ENCODE measurements around the gene CFAP52. TPM values are rescaled to one million over a fixed set of nuclear protein-coding genes. Genes with fewer than 3 reads are reported as not detected.

CFAP52 gene
- total RNA-seq, 1 experiment from 2014 or later: not detected

DNA sequence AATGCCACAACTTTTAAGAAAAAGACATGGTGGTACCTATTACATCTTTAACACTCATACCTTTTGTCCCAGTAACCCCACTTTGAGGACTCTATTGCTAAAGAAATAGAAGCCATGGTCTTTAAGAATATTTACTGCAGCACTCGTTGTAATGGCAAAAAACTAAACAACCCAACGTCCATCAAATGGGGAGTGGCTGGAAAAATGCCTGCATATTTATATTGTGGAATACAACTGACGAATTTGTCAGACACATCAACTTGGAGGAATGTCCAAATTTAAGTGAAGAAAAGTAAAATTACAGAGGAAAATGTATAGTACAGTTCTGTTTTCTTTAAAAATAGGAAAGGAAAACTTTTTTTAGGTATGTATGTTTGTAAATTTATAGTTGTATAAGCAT is 48.7 kb upstream of the CFAP52 start:
- intact Hi-C loops (cut with micrococcal nuclease): loop anchor here (10.0 kb wide), 1 partner anchor 633 kb away; no protein-coding TSS in a partner anchor

More for the DNA sequence above, 48.7 kb upstream of the CFAP52 start:
- Histone ChIP-seq H3K9me3 (ENCODE audit: control insufficient read depth in 1 of 2, insufficient read depth in 1 of 2, low read depth in 1 of 2, low read length in 2 of 2) (no peaks in the 10 kb centered on the region), H3K27me3 (ENCODE audit: insufficient read depth, low read length) (no peaks in the 10 kb centered on the region), H3K4me2 (ENCODE audit: low read length) (no peak overlapping the region), H3K36me3 (ENCODE audit: control insufficient read depth in 1 of 2, insufficient read depth in 2 of 2, low read length in 2 of 2) (no peaks in the 10 kb centered on the region), H3K9me2 (ENCODE audit: insufficient read depth) (no peaks in the 10 kb centered on the region), H2AFZ (ENCODE audit: low read depth, low read length, poor library complexity, severe bottlenecking) (no peak overlapping the region), H3K27ac (ENCODE audit: low read depth, low read length) (no peak overlapping the region), H3K9ac (ENCODE audit: low read length) (no peak overlapping the region), H3K4me1 (ENCODE audit: control insufficient read depth in 1 of 2, insufficient read depth in 2 of 2, low read length in 2 of 2) (no peaks in the 10 kb centered on the region), H3K4me3 (replicated peaks in 1 of 2; ENCODE audit: low read depth in 1 of 2, low read length in 2 of 2) (no peak overlapping the region), H4K20me1 (ENCODE audit: insufficient read depth) (no peaks in the 10 kb centered on the region), H3K79me2 (ENCODE audit: insufficient read depth, low read length) (no peaks in the 10 kb centered on the region)
- ChIA-PET POLR2A (no interaction called here), CTCF (no interaction called here), RAD21 (ENCODE audit: low non-redundant PET in 1 of 2, low total read pairs in 2 of 2, uncharacterized antibody in 2 of 2, unreplicated experiment in 2 of 2) (no interaction called here)
- ATAC-seq (no peak), DNase-seq (ENCODE audit: low read depth, low spot score) (no peak)
- TF ChIP-seq POLR2AphosphoS5 (IDR thresholded peaks at IDR 0.05; ENCODE audit: low read depth, low read length) (no peak), ELF1 (IDR thresholded peaks at IDR 0.05; ENCODE audit: borderline replicate concordance, low read depth) (no peak), ZNF274 (IDR thresholded peaks at IDR 0.05; ENCODE audit: low read depth, low read length) (no peak), SP1 (IDR thresholded peaks at IDR 0.05; ENCODE audit: low read depth) (no peak), EZH2 (IDR thresholded peaks at IDR 0.05) (no peak), POLR2A (IDR thresholded peaks at IDR 0.05; ENCODE audit: borderline replicate concordance, extremely low read depth, insufficient read depth, insufficient read length) (no peak), SRF (IDR thresholded peaks at IDR 0.05; ENCODE audit: low read depth) (no peak), CEBPB (IDR thresholded peaks at IDR 0.05; ENCODE audit: low read depth) (no peak), ZFX (IDR thresholded peaks at IDR 0.05) (no peak), RAD21 (IDR thresholded peaks at IDR 0.05; ENCODE audit: low read depth) (no peak)
- TF ChIP-seq, protein P1, sequence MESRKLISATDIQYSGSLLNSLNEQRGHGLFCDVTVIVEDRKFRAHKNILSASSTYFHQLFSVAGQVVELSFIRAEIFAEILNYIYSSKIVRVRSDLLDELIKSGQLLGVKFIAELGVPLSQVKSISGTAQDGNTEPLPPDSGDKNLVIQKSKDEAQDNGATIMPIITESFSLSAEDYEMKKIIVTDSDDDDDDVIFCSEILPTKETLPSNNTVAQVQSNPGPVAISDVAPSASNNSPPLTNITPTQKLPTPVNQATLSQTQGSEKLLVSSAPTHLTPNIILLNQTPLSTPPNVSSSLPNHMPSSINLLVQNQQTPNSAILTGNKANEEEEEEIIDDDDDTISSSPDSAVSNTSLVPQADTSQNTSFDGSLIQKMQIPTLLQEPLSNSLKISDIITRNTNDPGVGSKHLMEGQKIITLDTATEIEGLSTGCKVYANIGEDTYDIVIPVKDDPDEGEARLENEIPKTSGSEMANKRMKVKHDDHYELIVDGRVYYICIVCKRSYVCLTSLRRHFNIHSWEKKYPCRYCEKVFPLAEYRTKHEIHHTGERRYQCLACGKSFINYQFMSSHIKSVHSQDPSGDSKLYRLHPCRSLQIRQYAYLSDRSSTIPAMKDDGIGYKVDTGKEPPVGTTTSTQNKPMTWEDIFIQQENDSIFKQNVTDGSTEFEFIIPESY (IDR thresholded peaks at IDR 0.05; ENCODE audit: extremely low read depth, insufficient replicate concordance, low read length): no peak
- TF ChIP-seq, protein P2, sequence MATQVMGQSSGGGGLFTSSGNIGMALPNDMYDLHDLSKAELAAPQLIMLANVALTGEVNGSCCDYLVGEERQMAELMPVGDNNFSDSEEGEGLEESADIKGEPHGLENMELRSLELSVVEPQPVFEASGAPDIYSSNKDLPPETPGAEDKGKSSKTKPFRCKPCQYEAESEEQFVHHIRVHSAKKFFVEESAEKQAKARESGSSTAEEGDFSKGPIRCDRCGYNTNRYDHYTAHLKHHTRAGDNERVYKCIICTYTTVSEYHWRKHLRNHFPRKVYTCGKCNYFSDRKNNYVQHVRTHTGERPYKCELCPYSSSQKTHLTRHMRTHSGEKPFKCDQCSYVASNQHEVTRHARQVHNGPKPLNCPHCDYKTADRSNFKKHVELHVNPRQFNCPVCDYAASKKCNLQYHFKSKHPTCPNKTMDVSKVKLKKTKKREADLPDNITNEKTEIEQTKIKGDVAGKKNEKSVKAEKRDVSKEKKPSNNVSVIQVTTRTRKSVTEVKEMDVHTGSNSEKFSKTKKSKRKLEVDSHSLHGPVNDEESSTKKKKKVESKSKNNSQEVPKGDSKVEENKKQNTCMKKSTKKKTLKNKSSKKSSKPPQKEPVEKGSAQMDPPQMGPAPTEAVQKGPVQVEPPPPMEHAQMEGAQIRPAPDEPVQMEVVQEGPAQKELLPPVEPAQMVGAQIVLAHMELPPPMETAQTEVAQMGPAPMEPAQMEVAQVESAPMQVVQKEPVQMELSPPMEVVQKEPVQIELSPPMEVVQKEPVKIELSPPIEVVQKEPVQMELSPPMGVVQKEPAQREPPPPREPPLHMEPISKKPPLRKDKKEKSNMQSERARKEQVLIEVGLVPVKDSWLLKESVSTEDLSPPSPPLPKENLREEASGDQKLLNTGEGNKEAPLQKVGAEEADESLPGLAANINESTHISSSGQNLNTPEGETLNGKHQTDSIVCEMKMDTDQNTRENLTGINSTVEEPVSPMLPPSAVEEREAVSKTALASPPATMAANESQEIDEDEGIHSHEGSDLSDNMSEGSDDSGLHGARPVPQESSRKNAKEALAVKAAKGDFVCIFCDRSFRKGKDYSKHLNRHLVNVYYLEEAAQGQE (IDR thresholded peaks at IDR 0.05; ENCODE audit: low read depth): no peak
- TF ChIP-seq, protein P3, sequence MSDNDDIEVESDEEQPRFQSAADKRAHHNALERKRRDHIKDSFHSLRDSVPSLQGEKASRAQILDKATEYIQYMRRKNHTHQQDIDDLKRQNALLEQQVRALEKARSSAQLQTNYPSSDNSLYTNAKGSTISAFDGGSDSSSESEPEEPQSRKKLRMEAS (IDR thresholded peaks at IDR 0.05): no peak
- no TSS peak for BruUV-seq (replicated peaks)
